Midbrain (tissue), 1 donor: Measurements from ENCODE around the gene MAGEB2.
"Not testable (repeated sequence)": the region's sequence is repeated elsewhere in the genome, so short reads cannot be mapped to it uniquely, and the experiment has no call there.

Source experiments
- DNase-seq: peaks from one replicate; lab custom pipeline; 2025; lab: John Stamatoyannopoulos, UW

Gene MAGEB2, protein sequence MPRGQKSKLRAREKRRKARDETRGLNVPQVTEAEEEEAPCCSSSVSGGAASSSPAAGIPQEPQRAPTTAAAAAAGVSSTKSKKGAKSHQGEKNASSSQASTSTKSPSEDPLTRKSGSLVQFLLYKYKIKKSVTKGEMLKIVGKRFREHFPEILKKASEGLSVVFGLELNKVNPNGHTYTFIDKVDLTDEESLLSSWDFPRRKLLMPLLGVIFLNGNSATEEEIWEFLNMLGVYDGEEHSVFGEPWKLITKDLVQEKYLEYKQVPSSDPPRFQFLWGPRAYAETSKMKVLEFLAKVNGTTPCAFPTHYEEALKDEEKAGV

DNA sequence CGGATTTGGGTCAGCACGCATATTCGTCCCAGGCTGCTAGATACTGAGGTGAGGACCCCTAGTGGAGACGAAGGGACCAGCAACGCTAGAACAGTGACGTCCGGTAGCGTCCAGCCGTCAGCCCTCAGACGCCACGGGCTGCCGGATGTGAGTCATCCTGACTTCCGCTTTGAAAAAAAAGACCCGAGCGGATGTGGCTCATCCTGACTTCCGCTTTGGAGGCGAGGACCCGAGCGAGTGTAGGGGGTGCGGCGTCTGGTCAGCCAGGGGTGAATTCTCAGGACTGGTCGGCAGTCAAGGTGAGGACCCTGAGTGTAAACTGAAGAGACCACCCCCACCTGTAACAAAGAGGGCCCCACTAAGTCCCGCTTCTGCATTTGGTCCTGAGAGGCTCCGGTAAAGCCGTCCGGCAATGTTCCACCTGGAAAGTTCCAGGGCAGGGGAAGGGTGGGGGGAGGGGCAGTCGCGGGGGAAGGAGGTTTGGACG is at the start of gene MAGEB2:
Gene MAGEB2 (plus strand): TSS at position 207 of the 487 bp plus-strand sequence. CDS start 3,018 bp downstream, outside the sequence.
- no peak for DNase-seq

DNA sequence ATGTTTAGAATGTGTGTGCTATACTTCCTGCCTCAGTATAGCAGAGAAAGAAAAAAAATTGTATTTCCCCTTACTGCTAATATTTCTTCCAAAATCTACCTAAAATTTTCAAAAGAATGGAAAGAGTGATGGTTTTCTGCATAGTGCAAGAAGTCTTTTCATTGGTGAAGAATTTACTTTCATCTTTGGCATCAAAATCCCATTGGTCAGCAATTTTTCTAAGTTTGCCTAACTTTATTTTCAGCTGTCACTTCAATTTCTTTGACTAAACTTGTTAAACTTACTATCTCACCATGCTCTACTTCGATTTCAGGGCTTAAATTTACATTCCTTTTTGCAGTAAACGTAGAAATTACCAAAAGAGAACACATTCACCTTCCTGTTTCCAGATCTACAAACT is 44.5 kb upstream of the MAGEB2 start:
- DNase-seq, result no peak

GRCh38 chrX:30181353-30181752 is 34.0 kb upstream of the MAGEB2 start:
- no peak for DNase-seq

GRCh38 chrX:30183554-30183953 is 31.8 kb upstream of the MAGEB2 start:
- DNase-seq, result no peak

DNA sequence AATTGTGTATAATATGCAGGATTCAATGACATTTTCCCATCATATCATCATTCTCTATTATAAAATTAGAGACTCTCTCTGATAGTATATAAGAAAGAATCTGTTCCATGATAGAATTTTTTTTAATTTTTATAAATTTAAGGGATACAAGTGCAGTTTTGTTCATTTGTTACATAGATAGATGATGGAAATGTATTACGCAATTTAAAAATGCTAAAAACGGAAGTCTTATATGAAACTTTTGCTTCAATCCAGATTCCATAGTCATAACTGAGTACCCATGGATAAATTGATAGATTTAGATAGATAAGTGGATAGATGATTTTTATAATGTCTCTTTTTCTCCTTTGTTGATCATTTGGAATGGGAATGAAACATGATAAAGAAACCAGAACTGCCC is 24.9 kb upstream of the MAGEB2 start:
- no peak for DNase-seq

- not testable (repeated sequence) for DNase-seq
Measured at GRCh38 chrX:30193910-30194309, 21.5 kb upstream of the MAGEB2 start.

DNA sequence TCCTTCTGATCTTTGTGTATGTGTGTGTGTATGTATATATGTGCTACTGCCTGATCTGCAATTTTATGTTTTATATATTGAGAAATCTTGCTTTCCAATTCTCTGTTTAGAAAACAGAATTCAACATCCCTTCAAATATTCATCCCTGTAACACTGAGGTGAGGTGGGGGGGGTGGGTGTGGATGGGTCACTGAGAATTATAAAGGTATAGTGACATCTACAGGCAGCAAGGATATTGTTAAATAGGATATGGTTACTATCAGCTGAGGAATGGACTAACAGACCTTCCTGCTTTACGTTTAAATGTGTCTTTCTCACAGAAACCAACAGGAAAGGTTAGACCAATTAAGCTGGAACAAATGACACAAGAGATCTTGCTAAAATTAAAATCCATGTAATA is 19.0 kb upstream of the MAGEB2 start:
- DNase-seq, result no peak

GRCh38 chrX:30212172-30212571 is 3.2 kb upstream of the MAGEB2 start:
- DNase-seq, result no peak

GRCh38 chrX:30217465-30217864 is 2.1 kb downstream of the MAGEB2 start:
- DNase-seq, result no peak

- DNase-seq, result no peak
Measured at GRCh38 chrX:30219372-30219771, 4.0 kb downstream of the MAGEB2 start.

GRCh38 chrX:30220661-30221060 is 5.3 kb downstream of the MAGEB2 start:
- DNase-seq, result no peak

- no peak for DNase-seq
Measured at GRCh38 chrX:30224536-30224935, 9.2 kb downstream of the MAGEB2 start.

DNA sequence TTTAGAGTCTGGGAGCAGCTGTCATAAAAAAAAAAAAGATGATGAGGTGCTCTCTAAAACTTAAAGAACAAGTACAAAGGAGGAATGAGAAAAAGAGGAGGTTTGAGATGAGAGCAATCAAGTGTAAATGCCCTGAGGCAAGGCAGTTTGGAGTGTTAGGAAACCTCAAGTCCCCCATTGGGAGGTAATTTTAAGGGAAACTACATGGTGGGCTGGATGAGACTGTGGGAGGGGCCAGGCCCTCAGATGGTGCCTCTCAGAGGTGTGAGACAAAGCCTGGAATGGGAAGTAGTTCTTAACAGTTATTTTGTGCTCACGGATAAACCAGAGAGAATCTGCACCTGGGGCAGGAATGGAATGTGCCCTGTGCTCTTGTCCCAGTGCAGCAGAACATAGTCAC is 13.2 kb downstream of the MAGEB2 start:
- DNase-seq, result no peak

GRCh38 chrX:30230395-30230794 is 15.0 kb downstream of the MAGEB2 start, which contains the start of gene MAGEB3:
Gene MAGEB3, plus strand, starts transcription at chrX:30230657. Its CDS starts 5,268 bp downstream, at chrX:30235925.
- DNase-seq, result no peak

GRCh38 chrX:30241724-30242415 is 26.5 kb downstream of the MAGEB2 start, which contains the start of gene MAGEB4:
Gene MAGEB4, plus strand, starts transcription at chrX:30242000. Its CDS starts 136 bp downstream, at chrX:30242136.
- no peak for DNase-seq

GRCh38 chrX:30246769-30247489 is 31.6 kb downstream of the MAGEB2 start, which contains the start of gene MAGEB1:
Gene MAGEB1, plus strand, starts transcription at chrX:30247146. Its CDS starts 3,348 bp downstream, at chrX:30250494.
- DNase-seq, result no peak

DNA sequence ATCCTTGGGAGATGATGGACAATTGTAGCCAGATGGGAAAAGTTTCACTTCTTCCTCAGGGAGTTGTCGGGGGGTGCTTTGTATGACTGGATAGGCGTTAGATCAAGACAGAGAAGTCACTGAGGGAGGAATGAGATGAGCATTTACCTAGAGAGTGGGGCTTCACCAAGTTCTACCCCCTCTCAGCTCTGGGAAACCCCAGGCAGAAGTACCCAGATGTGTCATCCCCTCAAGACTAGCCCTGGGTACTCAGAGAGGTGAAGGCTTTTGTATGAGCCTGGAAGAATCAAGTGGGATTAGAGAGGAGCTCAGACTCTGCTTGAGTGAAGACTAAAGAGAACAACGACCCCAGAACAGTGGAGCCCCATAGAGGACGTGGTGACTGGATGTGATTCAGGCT is 33.5 kb downstream of the MAGEB2 start:
- DNase-seq, result no peak

DNA sequence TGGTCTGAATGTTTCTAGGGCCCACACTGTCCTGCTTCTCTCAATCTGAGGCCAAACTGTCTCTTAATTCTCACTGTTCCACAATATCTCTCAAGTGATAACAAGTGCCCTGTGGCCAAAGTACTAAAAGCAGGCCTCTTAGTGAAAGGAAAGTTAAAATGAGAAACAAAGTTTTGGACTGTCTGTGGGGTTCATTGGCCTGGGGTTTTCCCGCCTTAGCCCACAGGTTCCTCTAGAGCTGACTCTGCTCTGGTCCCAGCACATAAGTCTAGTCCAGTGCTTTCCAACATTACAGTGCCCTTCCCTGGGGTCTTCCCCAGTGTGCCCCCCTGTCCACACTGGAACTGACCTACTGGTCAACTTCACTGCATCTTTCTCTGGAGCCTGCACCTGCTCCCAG is 37.9 kb downstream of the MAGEB2 start:
- no peak for DNase-seq

- no peak for DNase-seq
Measured at GRCh38 chrX:30259927-30260326, 44.6 kb downstream of the MAGEB2 start.

GRCh38 chrX:30261012-30261411 is 45.6 kb downstream of the MAGEB2 start:
- DNase-seq, result no peak

- DNase-seq, result no peak
Measured at GRCh38 chrX:30262763-30263162, 47.4 kb downstream of the MAGEB2 start.
